ENCODE data around the gene RNF169. TPM values are rescaled to one million over a fixed set of nuclear protein-coding genes. Genes with fewer than 3 reads are reported as not detected.

RNF169 gene
- total and polyA plus RNA-seq, 9 of the 15 experiments (the other 6 are each of a cell fraction or from before 2014, with no cell fraction given) = 0.68 to 18.1 (median 10.1) TPM

DNA sequence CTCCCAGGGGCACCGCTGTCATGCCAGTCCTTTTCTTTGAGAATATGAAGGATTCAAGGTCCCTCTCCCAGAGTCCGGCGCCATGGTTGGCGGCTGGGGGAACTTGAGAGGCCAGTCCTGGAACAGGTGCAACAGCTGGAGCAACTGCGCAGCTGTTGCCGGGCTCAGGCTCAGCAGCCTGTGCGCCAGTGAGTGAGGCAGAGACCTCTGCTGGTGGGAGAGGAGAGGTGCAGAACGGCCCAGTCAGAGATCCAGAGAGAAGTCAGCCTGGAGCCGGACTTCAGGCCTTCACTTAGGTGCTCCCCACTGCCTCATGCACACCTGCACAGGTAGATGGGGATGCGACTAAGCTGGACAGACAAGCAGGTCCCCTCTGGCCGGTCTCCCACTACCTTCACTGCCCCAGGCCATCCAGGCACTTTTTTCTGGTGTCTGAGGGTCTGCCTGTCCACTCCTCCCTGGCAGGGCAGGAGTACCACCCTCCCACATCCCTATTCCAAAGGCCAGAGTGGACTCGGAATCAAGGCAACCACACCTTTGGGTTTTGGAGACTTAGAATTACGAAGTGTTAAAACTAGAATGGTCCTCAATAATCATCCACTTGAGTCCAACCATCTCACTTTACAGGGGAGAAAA, 22.0 kb upstream of the RNF169 start (continued):
- TF ChIP-seq ZBTB9 (CRISPR knock-in tag; IDR thresholded peaks at IDR 0.05) (no peak), E4F1 (CRISPR knock-in tag; IDR thresholded peaks at IDR 0.05; ENCODE audit: borderline replicate concordance) (no peak), CTBP1 (IDR thresholded peaks at IDR 0.05; ENCODE audit: borderline replicate concordance) (peak; percentile 53; the same call in 1 of the 2 replicates), HIVEP1 (CRISPR knock-in tag; IDR thresholded peaks at IDR 0.05) (no peak), POLR3G (IDR thresholded peaks at IDR 0.05; ENCODE audit: extremely low read depth, insufficient read length, insufficient replicate concordance) (no peak), CBFA2T2 (conservative IDR thresholded peaks at IDR 0.05) (peak; percentile 46; the same call in 1 of the 2 replicates), CTCF (IDR thresholded peaks at IDR 0.05 in 2 of 3, conservative IDR thresholded peaks at IDR 0.05 in 1 of 3; ENCODE audit: insufficient read depth in 2 of 3, low read depth in 1 of 3, low read length in 3 of 3) (peak; percentile 90 to 94 (median 91)), SREBF2 (CRISPR knock-in tag; IDR thresholded peaks at IDR 0.05) (no peak), ZNF511 (CRISPR knock-in tag; IDR thresholded peaks at IDR 0.05) (no peak), MTA2 (IDR thresholded peaks at IDR 0.05; ENCODE audit: low read depth) (no peak), DACH1 (IDR thresholded peaks at IDR 0.05; ENCODE audit: partially characterized antibody) (peak; percentile 78), ATF4 (CRISPR knock-in tag; IDR thresholded peaks at IDR 0.05) (no peak), SRSF9 (IDR thresholded peaks at IDR 0.05; ENCODE audit: borderline replicate concordance, low read depth, low read length) (no peak), PRPF4 (IDR thresholded peaks at IDR 0.05; ENCODE audit: insufficient read depth, low read depth, low read length, poor library complexity, severe bottlenecking) (no peak), JUND (IDR thresholded peaks at IDR 0.05; ENCODE audit: borderline replicate concordance, low read depth, low read length) (peak; percentile 51), JUND (tag; IDR thresholded peaks at IDR 0.05; ENCODE audit: borderline replicate concordance, low read depth, low read length) (no peak), CCAR2 (IDR thresholded peaks at IDR 0.05; ENCODE audit: low read depth, low read length) (no peak), ARID2 (IDR thresholded peaks at IDR 0.05) (0 out of 2 replicates have a peak, but pooled peaks have one; percentile 17), DIDO1 (tag; IDR thresholded peaks at IDR 0.05; ENCODE audit: low read depth) (no peak), POU5F1 (IDR thresholded peaks at IDR 0.05; ENCODE audit: borderline replicate concordance, low read depth, low read length, partially characterized antibody) (no peak), SMC3 (conservative IDR thresholded peaks at IDR 0.05; ENCODE audit: insufficient read depth, low read depth, low read length) (peak; percentile 84)

All from K562 (cell line).